GM12891 (cell line): ENCODE results near the gene HRC.

Experiments used
- POLR2A ChIP-seq: IDR thresholded peaks from 2 replicates; pipeline ENCODE4 v1.6.1; 2011; ENCODE audit warnings: low read depth, low read length, control low read depth
- POLR2AphosphoS5 ChIP-seq: IDR thresholded peaks from 2 replicates; pipeline ENCODE4 v1.6.1; 2011; ENCODE audit warnings: low read depth, low read length, control low read depth
- POU2F2 ChIP-seq: IDR thresholded peaks from 2 replicates; pipeline ENCODE4 v1.6.1; 2011; ENCODE audit warnings: low read depth, mild to moderate bottlenecking, control low read depth, low read length, moderate library complexity
- SPI1 ChIP-seq: IDR thresholded peaks from 2 replicates; pipeline ENCODE4 v1.6.1; 2011; ENCODE audit warnings: low read depth, low read length, control low read depth
- TAF1 ChIP-seq: IDR thresholded peaks from 2 replicates; pipeline ENCODE4 v1.6.1; 2011; ENCODE audit warnings: low read depth, low read length, control low read depth

DNA sequence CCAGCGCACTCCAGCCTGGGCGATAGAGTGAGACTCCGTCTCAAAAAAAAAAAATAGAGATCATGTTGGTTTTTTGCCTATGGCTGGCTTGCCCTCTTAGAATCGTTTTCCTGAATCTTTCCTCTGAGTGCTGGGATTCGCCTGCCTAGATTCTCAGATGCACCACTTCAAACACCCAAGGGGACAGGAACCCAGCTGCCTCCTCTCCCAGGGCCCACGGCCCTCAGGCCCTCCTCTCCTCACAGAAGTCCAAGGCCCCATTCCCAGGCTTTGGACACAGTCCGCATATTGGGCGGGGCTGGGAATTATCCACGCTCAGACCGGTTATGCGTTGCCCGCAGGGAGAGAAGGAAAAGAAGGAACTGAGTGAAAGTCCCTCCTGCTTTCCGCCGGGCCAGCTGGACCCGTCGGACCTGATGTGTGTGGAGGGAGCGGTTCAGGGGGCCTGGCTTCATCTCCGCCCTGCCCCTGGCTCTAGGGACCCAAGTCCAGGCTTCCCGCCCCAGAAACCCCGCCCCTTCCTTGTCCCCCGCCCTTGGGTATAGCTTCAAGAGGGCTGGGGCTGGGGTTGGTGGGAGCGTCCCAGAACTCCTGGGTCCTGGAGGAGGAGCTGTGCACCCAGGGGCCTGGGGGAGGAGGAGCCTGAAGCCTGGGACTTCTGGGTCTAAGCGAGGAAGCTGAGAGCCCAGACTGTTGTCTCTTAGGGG lies 30.0 kb downstream of the HRC start:
- TF ChIP-seq POLR2A, result no peak
- no peak for TF ChIP-seq POU2F2
- no peak for TF ChIP-seq POLR2AphosphoS5
- TF ChIP-seq TAF1, result no peak
- TF ChIP-seq SPI1, result no peak
